HFF-Myc (cell line): Measurements from ENCODE around the gene SPAG8.

Source experiments
- DNase-seq: peaks from one replicate; pipeline ENCODE4 v3.0.0-alpha.2; 2011; ENCODE audit warnings: low read depth; ENCODE audit errors: extremely low read depth
- H3K4me3 ChIP-seq: replicated peaks from 2 replicates; pipeline ENCODE4 v1.5.1; 2011; ENCODE audit warnings: low read depth, mild to moderate bottlenecking, control low read depth, low read length
- TF ChIP-seq, protein P1 (sequence below): IDR thresholded peaks from 2 replicates; pipeline ENCODE4 v1.5.1; 2012; ENCODE audit warnings: mild to moderate bottlenecking, low read depth, low read length, control low read depth; ENCODE audit errors: missing control alignments

Gene SPAG8

DNA sequence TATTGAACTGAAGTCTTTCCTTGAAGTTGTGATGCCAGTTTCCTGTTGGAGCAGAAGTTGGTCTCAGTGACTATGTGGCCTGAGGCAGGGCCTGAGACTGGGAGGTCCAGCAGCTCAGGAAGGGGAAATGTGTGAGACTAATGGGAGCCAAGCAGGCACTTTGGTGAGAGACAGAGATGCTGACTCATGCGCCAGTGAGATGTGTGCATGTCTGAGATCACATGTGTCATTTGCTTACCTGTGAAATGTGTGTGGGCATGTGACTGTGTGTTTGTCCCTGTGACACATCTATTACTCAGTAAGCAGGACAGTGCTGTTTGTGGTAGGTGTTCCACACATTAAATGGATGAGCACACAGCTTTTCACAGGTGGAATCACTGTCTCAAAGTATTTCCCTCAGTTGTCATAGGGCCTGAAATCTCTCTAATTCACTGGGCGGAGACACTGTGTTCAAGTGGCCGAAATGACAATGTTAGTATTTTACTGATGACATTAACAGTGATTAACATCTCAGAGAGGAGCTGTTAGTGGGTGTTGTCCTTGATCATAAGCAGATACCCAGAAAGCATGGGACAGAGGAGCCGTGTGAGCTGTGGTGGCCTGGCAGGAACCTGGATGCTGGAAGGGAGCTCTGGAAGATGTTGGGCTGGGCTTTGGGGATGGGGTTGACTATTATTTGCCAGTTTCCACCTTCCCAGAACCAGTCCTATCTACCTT, 13.2 kb downstream of the SPAG8 start:
- DNase-seq: no peak
- TF ChIP-seq, protein P1, sequence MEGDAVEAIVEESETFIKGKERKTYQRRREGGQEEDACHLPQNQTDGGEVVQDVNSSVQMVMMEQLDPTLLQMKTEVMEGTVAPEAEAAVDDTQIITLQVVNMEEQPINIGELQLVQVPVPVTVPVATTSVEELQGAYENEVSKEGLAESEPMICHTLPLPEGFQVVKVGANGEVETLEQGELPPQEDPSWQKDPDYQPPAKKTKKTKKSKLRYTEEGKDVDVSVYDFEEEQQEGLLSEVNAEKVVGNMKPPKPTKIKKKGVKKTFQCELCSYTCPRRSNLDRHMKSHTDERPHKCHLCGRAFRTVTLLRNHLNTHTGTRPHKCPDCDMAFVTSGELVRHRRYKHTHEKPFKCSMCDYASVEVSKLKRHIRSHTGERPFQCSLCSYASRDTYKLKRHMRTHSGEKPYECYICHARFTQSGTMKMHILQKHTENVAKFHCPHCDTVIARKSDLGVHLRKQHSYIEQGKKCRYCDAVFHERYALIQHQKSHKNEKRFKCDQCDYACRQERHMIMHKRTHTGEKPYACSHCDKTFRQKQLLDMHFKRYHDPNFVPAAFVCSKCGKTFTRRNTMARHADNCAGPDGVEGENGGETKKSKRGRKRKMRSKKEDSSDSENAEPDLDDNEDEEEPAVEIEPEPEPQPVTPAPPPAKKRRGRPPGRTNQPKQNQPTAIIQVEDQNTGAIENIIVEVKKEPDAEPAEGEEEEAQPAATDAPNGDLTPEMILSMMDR: no peak
- H3K4me3 ChIP-seq: no peak overlapping the region

DNA sequence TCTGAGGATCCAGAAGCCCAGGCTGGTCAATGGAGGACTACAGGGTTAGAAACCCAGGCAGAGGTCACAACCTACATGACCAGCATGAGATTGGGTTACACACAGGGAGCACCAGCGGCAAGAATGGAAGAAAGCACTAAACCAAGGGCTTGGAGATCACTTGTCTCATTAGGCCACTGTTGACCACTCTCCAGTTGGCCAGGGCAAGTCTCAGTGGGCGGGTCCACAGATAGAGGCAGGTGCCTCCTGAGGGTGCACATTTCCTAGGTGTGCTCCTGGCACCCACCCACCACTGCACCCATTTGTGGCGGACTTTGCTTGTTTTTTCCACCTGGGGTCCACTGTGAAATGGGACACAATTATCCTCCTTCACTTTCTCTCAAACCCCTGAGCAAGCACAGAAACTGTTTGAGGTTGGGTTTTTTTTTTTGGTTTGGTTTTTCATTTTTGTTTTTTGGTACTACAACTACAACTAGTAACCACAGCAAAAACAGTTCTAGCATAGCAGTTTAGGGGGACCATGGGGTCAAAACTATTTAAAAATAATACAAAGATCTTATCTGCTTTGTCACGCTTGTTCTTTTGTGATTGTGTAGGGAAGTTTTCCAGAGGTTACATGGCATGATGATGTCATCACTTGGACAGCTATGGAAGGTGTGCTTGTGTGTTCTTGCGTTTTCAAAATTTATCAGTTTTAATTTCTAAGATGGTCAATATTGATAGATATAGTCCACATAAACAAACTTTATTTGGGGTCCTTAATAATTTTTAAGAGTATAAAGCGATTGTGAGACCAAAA, 14.6 kb downstream of the SPAG8 start:
- TF ChIP-seq, protein P1: no peak
- DNase-seq: no peak
- no peak overlapping the region for H3K4me3 ChIP-seq

DNA sequence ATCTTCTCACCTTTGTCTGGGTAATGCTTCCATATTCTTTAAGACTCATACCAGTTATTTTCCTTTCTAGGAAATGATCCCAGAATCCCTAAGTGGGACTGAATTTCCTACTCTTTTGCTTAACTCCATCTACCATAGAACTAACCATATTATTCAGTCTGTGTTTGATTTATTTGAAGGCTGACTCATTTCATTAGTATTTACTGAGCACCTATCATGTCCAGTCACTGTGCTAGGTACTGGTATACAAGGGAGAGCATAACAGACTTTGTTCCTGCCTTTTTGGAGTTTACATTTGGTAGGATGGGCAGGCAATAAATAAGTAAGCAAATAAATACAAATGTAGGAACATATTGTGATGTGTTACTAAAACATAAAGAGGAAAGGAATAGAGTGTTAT, 16.4 kb downstream of the SPAG8 start:
- H3K4me3 ChIP-seq: no peak overlapping the region
- DNase-seq: no peak
- TF ChIP-seq, protein P1: no peak

DNA sequence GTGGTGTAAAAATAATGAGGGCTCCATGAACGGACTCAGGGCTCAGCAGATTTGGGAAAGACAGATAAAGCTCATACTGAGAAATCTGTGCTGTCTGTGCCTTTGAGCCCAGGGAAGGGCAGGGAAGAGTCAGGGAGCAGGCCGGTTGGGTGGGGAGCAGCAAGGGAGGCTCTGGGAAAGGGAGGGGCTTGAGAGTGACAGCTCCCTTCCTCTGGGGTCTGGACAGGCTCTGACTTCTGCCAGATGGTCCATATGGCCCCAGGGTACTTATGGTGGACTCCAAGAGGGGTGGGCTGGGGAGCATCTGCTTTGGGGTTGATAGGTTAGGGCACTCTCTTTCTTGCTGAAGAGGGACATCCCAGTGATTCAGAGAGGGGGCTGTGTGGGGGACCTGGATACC, 18.6 kb downstream of the SPAG8 start:
- no peak overlapping the region for H3K4me3 ChIP-seq
- TF ChIP-seq, protein P1: no peak
- no peak for DNase-seq

DNA sequence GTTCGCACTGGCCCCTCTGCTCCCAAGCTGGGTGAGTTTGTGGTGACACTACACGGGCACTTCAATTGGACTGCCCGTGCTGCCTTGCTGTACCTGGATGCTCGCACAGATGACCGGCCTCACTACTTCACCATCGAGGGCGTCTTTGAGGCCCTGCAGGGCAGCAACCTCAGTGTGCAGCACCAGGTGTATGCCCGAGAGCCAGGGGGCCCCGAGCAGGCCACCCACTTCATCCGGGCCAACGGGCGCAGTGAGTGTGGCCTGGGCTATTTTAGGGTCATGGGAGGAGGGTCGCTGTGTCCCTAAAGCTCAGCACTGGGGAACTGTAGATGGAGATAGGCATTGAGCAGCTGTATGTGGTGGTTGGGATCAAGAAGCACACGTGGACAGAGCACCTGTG, 19.2 kb downstream of the SPAG8 start:
- TF ChIP-seq, protein P1: no peak
- DNase-seq: no peak
- no peak overlapping the region for H3K4me3 ChIP-seq

DNA sequence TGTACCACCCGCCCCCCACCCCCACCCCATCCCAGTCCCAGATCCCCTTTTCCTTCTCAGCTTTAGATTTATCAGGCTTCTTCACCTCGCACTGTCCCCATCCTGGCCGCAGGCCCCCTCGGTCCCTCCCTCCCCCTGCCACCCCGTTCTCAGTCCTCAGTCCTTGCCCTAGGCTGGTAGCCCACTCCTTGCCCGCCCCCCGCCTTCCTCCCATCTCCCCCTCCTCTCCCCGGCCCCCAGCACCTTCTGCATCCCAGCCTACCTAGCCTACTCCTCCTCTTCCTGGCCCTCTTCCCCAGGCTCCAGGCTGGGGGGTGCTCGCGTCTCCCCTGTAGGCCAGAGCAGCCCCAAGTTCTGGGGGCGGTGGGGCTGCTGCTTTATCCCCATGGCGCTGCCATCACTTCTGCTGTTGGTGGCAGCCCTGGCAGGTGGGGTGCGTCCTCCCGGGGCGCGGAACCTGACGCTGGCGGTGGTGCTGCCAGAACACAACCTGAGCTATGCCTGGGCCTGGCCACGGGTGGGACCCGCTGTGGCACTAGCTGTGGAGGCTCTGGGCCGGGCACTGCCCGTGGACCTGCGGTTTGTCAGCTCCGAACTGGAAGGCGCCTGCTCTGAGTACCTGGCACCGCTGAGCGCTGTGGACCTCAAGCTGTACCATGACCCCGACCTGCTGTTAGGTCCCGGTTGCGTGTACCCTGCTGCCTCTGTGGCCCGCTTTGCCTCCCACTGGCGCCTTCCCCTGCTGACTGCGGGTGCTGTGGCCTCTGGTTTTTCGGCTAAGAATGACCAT, 19.8 kb downstream of the SPAG8 start:
- TF ChIP-seq, protein P1: no peak
- peak overlapping the region; percentile 39 for H3K4me3 ChIP-seq
- no peak for DNase-seq
